GM19240 (cell line): Measurements from ENCODE around the gene PTPRM.

Experiments used
- DNase-seq: peaks from one replicate; pipeline ENCODE4 v3.0.0; 2011; ENCODE audit warnings: low spot score; ENCODE audit not compliant: insufficient read length

PTPRM gene

DNA sequence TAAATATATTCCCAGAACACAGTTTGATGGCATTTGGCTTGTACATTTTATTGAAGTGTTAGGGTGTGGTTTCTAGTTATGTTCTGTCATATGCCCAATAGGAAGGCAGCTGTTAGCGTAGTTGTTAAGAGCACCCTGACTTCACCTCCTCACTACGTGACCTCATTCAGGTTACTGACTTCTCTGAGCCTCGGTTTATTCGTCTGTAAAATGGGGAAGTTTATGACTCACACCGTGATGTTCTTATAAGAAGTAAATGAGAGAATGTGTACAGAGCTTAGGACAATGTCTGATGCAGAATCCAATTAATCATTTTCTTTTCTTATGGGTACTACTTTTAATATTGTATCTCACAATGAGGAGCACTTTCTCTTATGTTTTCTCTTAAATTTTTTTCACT lies 226.0 kb downstream of the PTPRM start:
- DNase-seq, result no peak

DNA sequence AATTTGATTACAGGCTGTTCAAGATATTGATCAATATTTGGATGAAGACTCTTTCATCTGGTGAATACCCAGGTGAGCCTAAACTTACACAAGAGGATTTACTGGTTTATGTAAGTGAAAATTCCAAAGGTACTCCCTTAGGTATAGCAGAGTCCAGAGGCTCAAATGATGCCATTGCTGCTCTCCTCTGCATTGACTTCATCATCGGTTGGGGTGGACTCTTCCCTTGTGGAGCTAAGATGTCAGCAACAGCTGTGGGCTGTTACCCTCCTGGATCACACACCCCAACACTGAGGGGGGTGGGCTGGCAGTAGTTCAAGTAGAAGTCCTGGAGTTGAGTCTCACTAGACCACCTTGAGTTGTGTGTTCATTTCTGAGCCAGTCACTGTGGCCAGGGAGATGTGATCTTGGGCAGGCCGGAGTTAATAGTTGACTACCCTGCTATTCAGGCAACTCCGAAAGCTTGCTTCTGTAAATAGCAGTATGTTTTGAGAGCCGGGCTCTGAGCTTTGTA lies 236.9 kb downstream of the PTPRM start:
- no peak for DNase-seq

- no peak for DNase-seq
Measured at GRCh38 chr18:7805096-7805495, 238.0 kb downstream of the PTPRM start.

GRCh38 chr18:7805880-7806279 lies 238.8 kb downstream of the PTPRM start:
- DNase-seq, result no peak

DNA sequence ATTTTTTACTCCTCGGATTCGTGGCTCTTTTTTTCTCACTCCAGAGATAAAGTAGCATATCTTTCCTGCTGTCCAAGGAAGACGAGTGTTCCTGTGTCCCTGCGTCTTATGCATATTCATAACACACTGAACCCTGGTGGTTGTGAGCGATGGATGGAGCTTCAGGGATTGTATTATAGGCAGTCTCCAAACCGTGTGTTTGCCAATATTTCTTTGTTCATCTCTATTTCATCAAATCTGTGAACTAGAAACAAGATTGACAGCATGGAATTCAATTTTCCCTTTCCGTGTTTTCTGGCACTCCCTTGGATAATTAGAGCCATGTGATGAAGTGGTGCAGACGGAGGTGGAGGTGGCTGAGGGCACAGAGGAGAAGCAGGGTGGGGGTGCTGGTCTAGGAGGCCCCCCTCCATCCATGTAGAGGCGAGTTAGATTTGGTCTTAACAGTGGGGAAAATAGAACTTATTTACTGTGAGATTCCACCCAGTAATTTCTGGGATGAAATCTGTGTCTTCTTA lies 240.9 kb downstream of the PTPRM start:
- no peak for DNase-seq

GRCh38 chr18:7808992-7809391 lies 241.9 kb downstream of the PTPRM start:
- no peak for DNase-seq

- no peak for DNase-seq
Measured at GRCh38 chr18:7809455-7809854, 242.3 kb downstream of the PTPRM start.

DNA sequence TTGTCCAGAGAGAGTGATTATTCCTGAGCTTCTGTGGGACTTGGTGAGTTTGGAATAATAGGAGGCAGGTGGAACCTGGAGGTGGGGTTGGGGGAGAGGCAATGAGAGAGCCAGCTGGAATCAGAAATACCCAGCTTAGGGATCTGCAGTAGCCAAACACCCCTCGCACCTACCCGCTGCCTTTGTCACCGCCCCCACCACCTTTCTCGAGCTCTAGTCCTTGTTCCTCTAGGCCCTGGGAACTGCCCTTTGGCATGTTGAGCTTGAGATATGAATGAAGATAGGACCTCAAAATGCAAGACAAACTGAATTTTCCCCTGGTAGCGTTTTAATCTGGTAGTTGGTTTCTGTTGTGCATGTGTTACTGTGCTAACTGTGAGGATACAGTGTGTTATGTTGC lies 242.9 kb downstream of the PTPRM start:
- DNase-seq, result no peak

DNA sequence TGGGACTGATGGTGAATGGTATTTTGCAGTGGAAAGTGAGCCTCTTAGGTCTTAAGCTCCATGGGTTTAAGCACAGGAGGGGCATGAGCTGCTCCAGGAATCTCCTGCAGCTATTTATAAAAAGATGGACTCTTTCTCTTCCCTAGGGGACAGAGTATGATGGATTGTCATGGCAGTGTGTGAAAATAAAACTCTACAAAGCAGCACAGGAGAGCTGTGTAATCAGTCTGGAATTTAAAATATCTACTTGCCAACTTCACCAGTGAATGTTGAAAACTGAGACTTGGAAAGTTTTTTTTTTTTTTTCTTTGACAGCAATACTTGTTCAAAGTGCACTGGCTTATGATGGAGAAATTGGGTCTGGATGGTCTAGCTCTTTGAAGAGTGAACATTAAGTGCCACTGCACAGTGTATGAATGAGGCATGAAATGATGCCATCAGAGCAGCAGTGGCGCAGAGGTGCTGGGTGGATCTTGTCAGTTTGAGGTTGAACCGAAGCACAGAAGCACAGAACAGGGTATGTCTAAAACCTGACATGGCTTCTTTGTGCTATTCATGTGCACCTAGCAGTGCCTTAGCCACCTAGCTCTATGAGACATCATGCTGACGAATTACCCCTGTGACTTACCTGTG lies 245.4 kb downstream of the PTPRM start:
- no peak for DNase-seq

DNA sequence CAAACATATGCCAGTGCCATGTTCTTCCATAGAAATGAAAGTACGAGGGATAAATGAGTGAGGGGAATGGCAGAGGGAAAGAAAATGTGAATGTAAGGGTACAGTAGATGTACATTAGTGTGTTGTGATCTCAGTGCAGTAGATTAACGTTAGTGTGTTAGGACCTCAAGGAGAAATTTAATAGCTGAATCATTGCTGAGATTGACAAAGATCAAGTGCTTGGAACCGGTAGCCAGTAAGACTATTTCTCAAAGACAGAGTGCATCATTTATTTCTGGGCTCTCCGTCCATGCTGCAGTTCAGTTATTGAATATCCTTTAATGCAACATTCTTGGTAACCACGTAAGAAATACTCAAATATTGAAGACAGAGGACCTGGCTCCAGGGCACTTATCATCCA lies 246.0 kb downstream of the PTPRM start:
- no peak for DNase-seq

DNA sequence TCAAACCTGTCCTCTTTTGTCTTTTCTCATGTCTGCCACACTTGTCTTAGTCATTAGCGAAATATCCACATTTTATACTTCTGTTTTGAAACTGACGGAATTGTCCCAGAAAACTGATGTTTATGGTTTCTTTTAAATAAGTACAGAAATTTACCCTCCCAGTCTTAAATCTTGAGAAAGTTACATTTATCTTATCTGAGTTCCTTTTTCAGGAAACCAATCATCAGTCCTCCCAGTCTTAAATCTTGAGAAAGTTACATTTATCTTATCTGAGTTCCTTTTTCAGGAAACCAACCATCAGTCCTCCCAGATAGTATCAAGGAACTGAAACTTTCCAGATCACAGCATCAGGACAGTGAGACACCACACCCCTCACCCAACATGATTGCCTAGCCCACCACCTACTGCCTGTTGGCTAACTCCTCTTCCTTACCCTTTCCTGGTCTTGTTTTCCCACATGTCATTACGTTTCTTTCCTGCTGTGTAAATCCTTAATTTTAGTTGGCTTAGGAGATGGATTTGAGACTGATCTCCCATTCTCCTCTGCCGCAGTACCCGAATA lies 247.7 kb downstream of the PTPRM start:
- no peak for DNase-seq

- no peak for DNase-seq
Measured at GRCh38 chr18:7815787-7816186, 248.7 kb downstream of the PTPRM start.

- DNase-seq, result no peak
Measured at GRCh38 chr18:7817575-7818230, 250.6 kb downstream of the PTPRM start.

- no peak for DNase-seq
Measured at GRCh38 chr18:7821784-7822183, 254.7 kb downstream of the PTPRM start.

DNA sequence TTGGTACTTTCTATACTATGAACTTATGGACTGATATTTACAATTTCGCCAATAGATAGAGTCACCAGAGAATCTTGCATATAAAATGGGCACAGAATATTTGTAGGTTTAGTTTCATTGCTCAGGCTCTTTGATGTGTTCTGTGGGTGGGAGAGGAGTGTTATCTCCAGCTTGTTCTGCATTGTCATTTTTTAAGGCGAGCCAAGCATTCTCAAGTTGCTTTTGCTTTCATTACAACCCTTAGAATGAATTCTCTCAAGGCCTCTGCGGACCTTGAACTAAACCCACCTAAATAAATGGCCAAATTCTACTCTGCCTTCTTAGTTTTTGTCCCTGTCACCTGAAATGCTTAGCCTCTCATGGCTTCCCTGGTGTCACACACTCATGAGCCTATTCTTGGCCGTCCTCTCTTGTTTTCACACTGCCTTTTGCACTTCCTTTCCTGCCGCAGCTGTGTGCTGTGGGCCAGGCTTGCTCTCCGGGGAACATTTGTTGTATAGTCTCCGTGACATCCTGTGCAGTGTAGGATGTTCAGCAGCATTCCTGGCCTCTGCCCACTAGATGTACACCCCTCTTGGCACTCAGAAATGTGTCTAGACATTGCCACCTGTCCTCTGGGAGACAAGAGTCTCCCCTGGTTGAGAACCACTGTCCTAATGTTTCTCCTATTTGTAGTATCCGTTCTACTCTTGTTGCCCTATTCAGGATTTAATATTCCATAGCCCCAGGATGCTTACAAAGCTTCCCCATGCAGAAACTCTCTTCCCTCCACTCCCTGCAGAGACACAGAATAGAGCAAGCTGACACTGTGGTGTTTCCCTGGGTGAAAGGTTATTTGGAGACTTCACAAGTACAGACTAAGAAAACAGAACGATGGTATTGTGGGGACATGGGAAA lies 255.6 kb downstream of the PTPRM start:
- DNase-seq, result no peak

GRCh38 chr18:7824970-7825369 lies 257.9 kb downstream of the PTPRM start:
- no peak for DNase-seq

GRCh38 chr18:7830468-7830867 lies 263.4 kb downstream of the PTPRM start:
- no peak for DNase-seq

DNA sequence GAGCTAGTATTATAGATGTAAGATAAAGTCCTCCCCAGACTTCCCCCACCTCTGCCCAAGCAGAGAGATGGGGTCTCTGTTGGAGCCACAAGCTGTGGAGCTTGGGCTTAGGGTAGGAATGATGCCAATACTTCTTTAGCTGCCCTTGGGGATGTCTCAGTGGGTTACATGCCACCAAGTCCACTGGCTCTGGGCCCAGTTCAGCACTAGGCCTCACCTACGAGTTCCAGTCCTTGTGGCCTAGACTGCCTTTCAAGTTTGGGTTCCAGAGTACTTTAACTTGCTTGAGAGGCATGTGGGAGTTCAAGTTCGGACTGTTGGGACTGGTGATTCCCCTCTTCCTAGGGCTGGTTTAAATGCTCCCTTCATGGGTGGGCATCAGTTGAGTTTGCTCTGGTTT lies 272.4 kb downstream of the PTPRM start:
- DNase-seq, result no peak

GRCh38 chr18:7840411-7840810 lies 273.3 kb downstream of the PTPRM start:
- DNase-seq, result no peak

DNA sequence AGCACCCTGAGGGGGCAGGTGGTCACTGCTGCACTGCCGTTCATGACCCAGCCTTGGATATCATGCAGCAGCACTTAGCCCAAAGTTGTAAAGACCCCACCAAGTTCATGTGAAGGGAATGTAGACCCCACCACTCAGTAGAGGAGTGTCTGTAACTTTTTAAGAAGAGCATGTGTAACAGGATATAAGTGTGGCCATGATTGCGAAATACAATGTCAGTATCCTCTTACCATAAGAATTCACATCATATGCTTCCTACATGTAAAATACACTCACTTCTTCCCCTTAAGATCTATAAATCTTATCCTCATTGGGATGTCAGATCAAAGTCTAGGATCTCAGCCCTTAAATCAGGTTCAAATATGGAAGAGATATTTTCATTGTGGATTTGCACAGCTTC lies 276.9 kb downstream of the PTPRM start:
- DNase-seq, result no peak

DNA sequence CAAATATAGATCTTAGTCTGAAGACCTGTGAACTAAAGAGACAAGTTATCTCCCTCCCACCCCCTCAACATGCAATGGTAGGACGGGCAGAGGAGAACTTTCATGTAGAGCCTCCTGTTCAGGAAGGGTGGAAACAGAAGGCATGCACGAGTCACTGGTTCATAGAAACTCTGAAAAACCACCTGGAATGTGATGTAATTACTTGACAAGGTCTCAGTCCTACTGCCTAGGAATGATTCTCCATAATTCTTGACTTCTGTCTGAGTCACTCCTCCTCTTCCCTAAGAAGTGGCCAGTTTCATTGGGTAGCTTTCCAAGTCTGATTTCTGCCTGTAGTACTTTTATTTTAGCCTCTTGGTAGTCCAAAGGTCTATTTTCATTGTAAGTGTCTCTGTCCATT lies 277.3 kb downstream of the PTPRM start:
- DNase-seq, result no peak

DNA sequence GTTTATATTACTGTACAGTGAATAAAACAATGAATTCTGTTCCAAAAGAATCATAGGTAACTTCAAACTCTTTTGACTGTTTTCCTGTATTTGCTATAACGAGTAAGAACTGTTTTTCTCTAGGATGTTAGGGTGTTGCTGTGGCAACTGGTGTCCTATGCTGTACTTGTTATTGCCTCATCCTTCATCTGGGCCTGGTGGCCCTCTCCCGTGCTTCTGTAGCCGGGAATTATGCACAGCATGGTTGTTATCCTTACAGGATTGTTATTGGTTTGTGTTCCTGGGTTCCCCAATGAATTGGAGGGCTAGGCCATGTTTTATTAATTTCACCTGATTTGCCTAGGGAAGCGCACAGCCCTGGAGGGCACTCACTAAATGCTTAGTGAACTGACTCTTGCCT lies 279.2 kb downstream of the PTPRM start:
- DNase-seq, result no peak
